ENCODE measurements around the gene HYAL2.

HYAL2 gene

DNA sequence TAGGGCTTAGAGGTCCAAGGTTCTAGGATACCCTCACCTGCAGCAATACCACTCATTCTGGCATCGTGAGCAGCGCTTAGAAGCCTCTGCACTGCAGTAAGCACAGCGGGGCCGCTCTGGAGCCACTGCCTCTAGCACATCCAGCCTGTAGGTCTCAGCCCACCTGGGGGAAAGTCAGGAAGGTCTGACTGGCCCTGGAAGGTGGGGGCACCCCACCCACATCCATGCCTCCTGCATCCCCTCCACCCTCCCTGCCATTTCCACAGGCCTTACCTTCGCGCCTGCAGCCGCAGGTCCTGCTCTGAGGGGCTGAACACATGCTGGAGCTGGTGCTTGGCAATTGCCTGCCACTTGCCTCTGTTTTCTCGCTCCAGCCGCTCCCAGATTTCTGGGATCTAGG lies 19.0 kb upstream of the HYAL2 start:
- Histone ChIP-seq H3K9me3 (ENCODE audit: severe bottlenecking) (no peaks in the 10 kb centered on the region), H3K4me3 (ENCODE audit: low read depth, low read length) (no peak overlapping the region), H3K27me3 (ENCODE audit: insufficient read depth, low read depth, severe bottlenecking) (no peaks in the 10 kb centered on the region), H3K27ac (no peak overlapping the region), H3K36me3 (peaks cover 5% of the 10 kb centered on the region)
- DNase-seq: no peak
- no peak for TF ChIP-seq CTCF (IDR thresholded peaks at IDR 0.05; ENCODE audit: low read depth, low read length)

- Histone ChIP-seq H3K27me3 (ENCODE audit: insufficient read depth, low read depth, severe bottlenecking) (no peaks in the 10 kb centered on the region), H3K36me3 (peaks cover 8% of the 10 kb centered on the region), H3K4me3 (ENCODE audit: low read depth, low read length) (no peak within 1 kb of the TSS), H3K9me3 (ENCODE audit: severe bottlenecking) (no peaks in the 10 kb centered on the region), H3K27ac (no peak within 1 kb of the TSS)
- no peak for DNase-seq
- no peak for TF ChIP-seq CTCF (IDR thresholded peaks at IDR 0.05; ENCODE audit: low read depth, low read length)
Measured at GRCh38 chr3:50340448-50341329, 18.1 kb upstream of the HYAL2 start, which contains the start of gene RASSF1. Gene RASSF1 (minus strand): TSS chr3:50340836. CDS start chr3:50340805, 31 bp downstream.

GRCh38 chr3:50340147-50340447 lies 17.6 kb upstream of the HYAL2 start:
- Histone ChIP-seq H3K27me3 (ENCODE audit: insufficient read depth, low read depth, severe bottlenecking) (no peaks in the 10 kb centered on the region), H3K4me3 (ENCODE audit: low read depth, low read length) (no peak overlapping the region), H3K36me3 (peaks cover 13% of the 10 kb centered on the region), H3K9me3 (ENCODE audit: severe bottlenecking) (no peaks in the 10 kb centered on the region), H3K27ac (no peak overlapping the region)
- DNase-seq: no peak
- no peak for TF ChIP-seq CTCF (IDR thresholded peaks at IDR 0.05; ENCODE audit: low read depth, low read length)

DNA sequence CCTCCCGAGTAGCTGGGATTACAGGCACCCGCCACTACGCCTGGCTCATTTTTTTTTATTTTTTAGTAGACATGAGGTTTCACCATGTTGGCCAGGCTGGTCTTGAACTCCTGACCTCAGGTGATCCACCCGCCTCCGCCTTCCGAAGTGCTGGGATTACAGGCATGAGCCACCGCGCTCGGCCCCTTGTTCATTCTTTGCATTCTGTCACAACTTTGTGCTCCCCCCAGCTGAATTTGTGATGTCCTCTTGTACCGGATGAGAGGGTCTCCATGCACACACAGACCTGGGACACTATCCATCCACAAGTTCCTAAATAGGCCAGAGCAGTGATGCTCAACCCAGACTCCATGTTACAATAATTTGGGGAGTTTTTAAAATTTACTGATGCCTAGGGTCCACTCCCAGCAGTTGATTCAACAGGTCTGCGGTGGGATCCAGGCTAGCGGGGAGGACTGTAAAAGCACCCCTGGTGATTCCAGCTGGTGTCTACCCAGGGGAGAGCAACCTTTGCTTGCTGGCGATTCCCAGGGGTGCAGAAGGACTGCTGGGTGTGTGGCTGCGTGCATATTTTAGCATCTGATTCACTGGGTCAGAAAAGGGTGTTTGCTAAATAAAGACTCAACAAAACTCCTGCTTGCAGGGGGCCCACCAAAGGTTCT lies 17.1 kb upstream of the HYAL2 start:
- Histone ChIP-seq H3K9me3 (ENCODE audit: severe bottlenecking) (no peaks in the 10 kb centered on the region), H3K36me3 (peaks cover 17% of the 10 kb centered on the region), H3K27ac (no peak overlapping the region), H3K27me3 (ENCODE audit: insufficient read depth, low read depth, severe bottlenecking) (no peaks in the 10 kb centered on the region), H3K4me3 (ENCODE audit: low read depth, low read length) (no peak overlapping the region)
- no peak for DNase-seq
- TF ChIP-seq CTCF (IDR thresholded peaks at IDR 0.05; ENCODE audit: low read depth, low read length): no peak

DNA sequence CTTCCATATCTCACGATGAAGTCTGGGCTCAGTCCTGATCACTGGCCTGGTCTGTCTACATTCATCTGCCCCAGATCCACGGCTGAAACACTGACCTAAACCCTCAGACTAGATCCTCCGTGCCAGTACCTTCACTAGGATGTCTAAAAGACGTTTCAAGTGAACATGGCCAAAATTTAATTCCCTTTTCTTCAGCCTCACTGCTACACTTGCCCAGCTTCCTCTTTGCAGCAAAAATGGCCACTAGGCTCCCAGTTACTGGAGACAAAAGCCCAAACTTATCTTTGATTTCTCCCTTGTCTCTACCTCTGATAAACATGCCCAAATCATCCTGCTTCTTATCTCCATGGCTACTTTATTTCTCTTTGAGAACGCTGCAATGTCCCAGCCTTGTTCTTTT lies 16.4 kb upstream of the HYAL2 start:
- no peak overlapping the region for H3K4me3 ChIP-seq (ENCODE audit: low read depth, low read length)
- H3K27ac ChIP-seq: no peak overlapping the region; the same call in 1 of the 2 replicates
- no peak for TF ChIP-seq CTCF (IDR thresholded peaks at IDR 0.05; ENCODE audit: low read depth, low read length)
- H3K36me3 ChIP-seq: peaks cover 23% of the 10 kb centered on the region
- H3K27me3 ChIP-seq (ENCODE audit: insufficient read depth, low read depth, severe bottlenecking): no peaks in the 10 kb centered on the region
- no peaks in the 10 kb centered on the region for H3K9me3 ChIP-seq (ENCODE audit: severe bottlenecking)
- DNase-seq: no peak

Measured in WERI-Rb-1 (cell line).